Stimulated activated CD4-positive, alpha-beta T cell treated with anti-CD3 and anti-CD28 coated beads, Interleukin-1b, Interleukin-23, amount 100 ng/mL, for 4 hours (primary cell): ENCODE measurements around the gene HMGN2.
"Not testable (repeated sequence)": the region's sequence is repeated elsewhere in the genome, so short reads cannot be mapped to it uniquely, and the experiment has no call there.

Experiments
- DNase-seq, 2 donors: peaks; one replicate each; pipeline ENCODE4 v3.0.0-alpha.2; 2020; ENCODE audit warnings: low read depth in 2 of 2

Gene HMGN2

GRCh38 chr1:26477446-26478152 lies 5.4 kb downstream of the HMGN2 start:
- DNase-seq, result no peak

GRCh38 chr1:26478159-26478558 lies 5.9 kb downstream of the HMGN2 start:
- no peak for DNase-seq

DNA sequence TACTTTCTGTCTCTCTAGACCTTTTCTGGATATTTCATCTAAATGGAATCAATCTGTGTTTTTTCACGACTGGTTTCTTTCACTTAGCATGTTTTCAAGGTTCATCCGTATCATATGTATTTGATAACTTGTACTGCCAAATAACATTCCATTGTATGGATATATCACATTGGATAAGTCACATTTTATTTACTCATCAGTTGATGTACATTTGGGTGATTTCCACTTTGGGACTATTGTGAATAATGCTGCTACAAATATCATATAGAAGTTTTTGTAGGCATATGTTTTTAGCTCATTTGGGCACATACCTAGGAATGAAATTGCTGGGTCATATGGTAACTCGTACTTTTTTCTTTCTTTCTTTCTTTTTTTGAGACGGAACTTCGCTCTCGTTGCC lies 6.7 kb downstream of the HMGN2 start:
- no peak for DNase-seq

- DNase-seq, result no peak
Observed at GRCh38 chr1:26482921-26483320, 10.7 kb downstream of the HMGN2 start.

GRCh38 chr1:26483980-26484379 lies 11.7 kb downstream of the HMGN2 start:
- DNase-seq, result no peak

GRCh38 chr1:26490155-26490554 lies 17.9 kb downstream of the HMGN2 start:
- no peak for DNase-seq

GRCh38 chr1:26493267-26493666 lies 21.0 kb downstream of the HMGN2 start:
- DNase-seq, result no peak

DNA sequence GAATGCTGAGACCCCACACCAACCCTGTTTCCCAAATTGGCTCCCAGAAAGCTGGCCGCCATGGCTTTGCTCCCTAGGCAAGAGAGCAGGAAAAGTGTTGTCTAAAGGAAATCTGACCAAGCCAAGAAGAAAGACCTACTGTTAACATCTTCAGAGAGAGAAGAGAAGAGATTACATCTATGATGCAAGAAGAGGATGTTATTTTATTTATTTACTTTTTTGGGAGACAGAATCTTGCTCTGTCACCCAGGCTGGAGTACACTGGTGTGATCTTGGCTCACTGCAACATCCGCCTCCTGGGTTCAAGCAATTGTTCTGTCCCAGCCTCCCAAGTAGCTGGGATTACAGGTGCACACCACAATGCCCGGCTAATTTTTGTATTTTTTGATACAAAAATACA lies 21.7 kb downstream of the HMGN2 start:
- DNase-seq, result no peak

DNA sequence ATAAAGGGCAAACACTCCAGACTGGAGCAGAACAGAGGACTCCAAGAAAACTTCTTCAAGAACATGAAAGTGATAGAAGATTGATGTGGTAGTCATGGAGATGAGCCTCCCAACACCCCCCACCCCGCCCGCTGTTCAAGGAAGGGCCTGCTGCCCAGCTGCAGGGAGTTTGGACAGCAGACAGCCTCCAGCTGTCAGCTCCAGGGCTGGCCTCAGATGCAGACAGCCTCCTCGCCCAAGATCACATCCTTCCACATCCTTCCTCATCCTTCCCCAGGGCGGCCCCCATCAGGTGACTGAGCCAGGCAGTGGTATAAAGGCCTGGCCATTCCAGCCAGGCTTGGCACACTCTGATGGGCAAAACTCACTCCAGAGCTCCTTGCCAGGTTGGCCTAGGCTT lies 24.6 kb downstream of the HMGN2 start:
- no peak for DNase-seq

DNA sequence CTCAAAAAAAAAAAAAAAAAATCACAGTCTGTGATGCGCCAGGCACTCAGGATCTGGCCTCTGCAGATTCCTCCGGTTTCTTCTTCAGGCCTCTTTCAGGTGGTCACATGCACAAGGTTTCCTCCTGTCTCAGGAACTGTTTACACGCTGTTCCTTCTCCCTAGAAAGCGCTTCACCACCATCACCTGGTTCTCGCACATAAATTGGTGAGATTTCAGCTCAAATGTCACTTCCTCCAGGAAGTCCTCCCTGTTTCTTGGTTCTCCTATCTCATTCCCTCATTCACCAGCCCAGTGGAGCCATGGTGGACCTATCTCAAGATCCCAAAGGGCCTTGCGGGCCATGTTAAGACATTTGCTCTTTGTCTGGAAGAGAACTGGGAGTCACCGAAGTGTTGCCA lies 26.7 kb downstream of the HMGN2 start:
- no peak for DNase-seq

- peak; percentile 92 to 97 for DNase-seq
Observed at GRCh38 chr1:26500488-26501175, 28.4 kb downstream of the HMGN2 start.

- DNase-seq, result not testable (repeated sequence)
Observed at GRCh38 chr1:26510711-26511110, 38.5 kb downstream of the HMGN2 start.

DNA sequence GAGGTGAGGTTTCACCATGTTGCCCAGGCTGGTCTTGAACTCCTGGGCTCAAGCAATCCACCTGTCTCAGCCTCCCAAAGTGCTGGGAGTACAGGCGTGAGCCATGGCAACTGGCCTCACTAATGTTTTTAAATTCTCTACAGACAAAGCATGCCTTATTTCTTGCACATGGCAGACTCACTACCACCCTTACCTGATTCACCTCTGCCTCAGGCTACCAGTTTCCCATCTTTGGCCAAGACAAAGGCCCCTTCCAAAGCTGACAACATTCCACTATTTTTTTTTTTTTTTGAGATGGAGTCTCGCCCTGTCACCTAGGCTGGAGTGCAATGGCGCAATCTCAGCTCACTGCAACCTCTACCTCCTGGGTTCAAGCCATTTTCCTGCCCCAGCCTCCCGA lies 43.6 kb downstream of the HMGN2 start:
- DNase-seq, result not testable (repeated sequence)

DNA sequence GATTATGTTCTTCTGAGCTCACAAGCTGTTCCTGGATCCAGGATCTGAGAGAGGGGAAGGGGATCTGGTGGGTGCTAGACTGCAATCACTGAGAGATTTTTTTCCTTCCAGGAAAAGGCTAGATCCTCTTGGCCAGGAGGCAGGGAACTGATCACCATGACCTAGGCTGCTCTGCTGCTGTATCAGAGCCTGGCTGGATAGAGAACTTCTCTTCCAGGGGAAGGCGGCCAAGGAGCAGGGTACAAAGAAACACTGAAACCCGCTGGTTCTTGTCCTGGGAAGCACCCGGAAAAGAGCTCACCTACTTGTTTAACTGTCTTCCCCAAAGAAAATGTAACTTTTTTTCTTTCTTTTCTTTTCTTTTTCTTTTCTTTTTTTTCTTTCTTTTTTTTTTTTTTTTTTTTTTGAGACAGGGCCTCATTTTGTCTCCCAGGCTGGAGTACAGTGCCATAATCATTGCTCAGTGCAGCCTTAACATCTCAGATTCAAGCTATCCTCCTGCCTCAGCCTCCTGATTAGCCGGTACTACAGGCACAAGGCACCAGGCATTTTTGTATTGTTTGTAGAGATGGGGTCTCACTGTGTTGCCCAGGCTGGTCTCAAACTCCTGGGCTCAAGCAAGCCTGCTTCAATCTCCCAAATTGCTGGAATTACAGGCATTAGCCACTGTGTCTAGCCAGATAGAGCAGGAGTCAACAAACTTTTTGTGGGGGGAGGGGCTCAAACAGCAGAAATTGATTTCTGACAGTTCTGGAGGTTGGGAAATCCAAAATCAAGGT lies 44.9 kb downstream of the HMGN2 start:
- no peak for DNase-seq

GRCh38 chr1:26517766-26518049 lies 45.5 kb downstream of the HMGN2 start:
- DNase-seq, result no peak

- no peak for DNase-seq
Observed at GRCh38 chr1:26518355-26518754, 46.1 kb downstream of the HMGN2 start.

- no peak for DNase-seq
Observed at GRCh38 chr1:26520339-26520738, 48.1 kb downstream of the HMGN2 start.

- DNase-seq, result no peak
Observed at GRCh38 chr1:26521669-26522030, 49.4 kb downstream of the HMGN2 start.

DNA sequence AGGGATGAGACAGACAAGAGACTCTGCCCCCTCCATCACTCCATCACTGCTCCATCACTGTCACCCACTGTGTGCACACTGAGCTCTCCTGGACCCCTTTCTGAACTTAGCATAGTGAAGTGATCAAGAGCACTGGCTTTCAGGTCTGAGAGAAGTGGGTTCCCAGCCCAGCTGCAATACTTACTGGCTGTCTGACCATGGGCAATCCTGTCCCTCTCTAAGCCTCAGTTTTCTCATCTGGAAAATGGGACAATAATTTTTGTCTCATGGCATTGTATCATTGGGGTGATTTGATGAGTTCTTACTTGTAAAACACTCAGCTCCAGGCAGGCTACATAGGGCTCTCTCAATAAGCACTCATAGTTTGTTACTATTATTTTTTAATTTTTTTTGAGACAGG lies 49.8 kb downstream of the HMGN2 start:
- DNase-seq, result no peak

DNA sequence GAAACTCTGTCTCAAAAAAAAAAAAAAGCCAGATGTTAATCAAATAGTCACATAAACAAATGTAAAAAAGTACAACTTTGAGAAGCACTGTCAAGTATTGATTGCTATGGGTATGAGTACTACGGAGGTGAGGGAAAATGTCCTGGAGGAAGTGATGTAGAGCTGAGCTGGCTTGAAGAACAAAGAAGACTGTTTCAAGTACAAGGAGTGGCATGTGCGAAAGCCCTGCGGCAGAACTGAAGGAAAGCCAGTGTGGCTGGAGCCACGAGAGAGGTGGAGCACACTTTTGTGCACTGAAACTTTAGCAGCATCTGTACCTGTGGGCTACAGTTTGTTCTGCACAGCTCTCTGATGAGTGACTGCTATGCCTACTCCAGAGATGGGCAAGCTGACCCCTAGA lies 51.9 kb downstream of the HMGN2 start:
- no peak for DNase-seq
